CD4-positive, alpha-beta T cell (primary cell): Measurements from ENCODE around the gene KCTD16. TPM values are rescaled to one million over a fixed set of nuclear protein-coding genes. Genes with fewer than 3 reads are reported as not detected.

Experiments used
- ATAC-seq: fragments of 200-7000 bp; cut with Tn5 transposase; one replicate; pipeline ENCODE4 v1.10.0; 2022; ENCODE audit warnings: mild to moderate bottlenecking; ENCODE audit not compliant: poor library complexity
- CTCF ChIA-PET: fragments of 350-600 bp; sonication (Branson Sonifier 250); formaldehyde crosslinking; loops from one replicate; lab custom pipeline; 2021; ENCODE audit warnings: antibody characterized with exemption, inconsistent platforms; lab: Charles Lee
- POLR2A ChIA-PET: fragments of 350-600 bp; sonication (Branson Sonifier 250); formaldehyde crosslinking; loops from one replicate; lab custom pipeline; 2021; ENCODE audit warnings: antibody characterized with exemption, inconsistent platforms; lab: Charles Lee
- DNase-seq, 14 experiments: peaks; one replicate each; pipeline ENCODE4 v3.0.0-alpha.2; 2013 to 2020; ENCODE audit warnings: mixed read lengths in 2 of 14
- H3K27ac ChIP-seq, 2 donors: one replicate each; pipeline versions ENCODE4 v1.5.1 to v1.7.0; 2013; ENCODE audit warnings: low read length in 2 of 2, low read depth in 1 of 2, mild to moderate bottlenecking in 1 of 2
- H3K27me3 ChIP-seq, 2 experiments: 1 replicate in 1 of 2; 2 replicates in 1 of 2; pipeline versions ENCODE4 v1.6.1 to v1.7.0; 2013; ENCODE audit warnings: low read length in 2 of 2, control low read depth in 1 of 2, mild to moderate bottlenecking in 1 of 2, moderate library complexity in 1 of 2; ENCODE audit not compliant: insufficient read depth in 2 of 2, control insufficient read depth in 1 of 2
- H3K36me3 ChIP-seq: one replicate; pipeline ENCODE4 v1.6.1; 2013; ENCODE audit warnings: low read length, control low read depth; ENCODE audit not compliant: insufficient read depth
- H3K4me1 ChIP-seq: one replicate; pipeline ENCODE4 v1.6.1; 2013; ENCODE audit warnings: low read length, control low read depth; ENCODE audit not compliant: insufficient read depth
- H3K4me3 ChIP-seq: one replicate; pipeline ENCODE4 v1.5.1; 2013; ENCODE audit warnings: mild to moderate bottlenecking, low read length, moderate library complexity
- H3K9me3 ChIP-seq, 2 experiments: 1 replicate in 1 of 2; 2 replicates in 1 of 2; pipeline versions ENCODE4 v1.6.1 to v1.7.0; 2013; ENCODE audit warnings: low read length in 2 of 2, mild to moderate bottlenecking in 2 of 2, control low read depth in 1 of 2, moderate library complexity in 1 of 2; ENCODE audit not compliant: control insufficient read depth in 1 of 2, insufficient read depth in 1 of 2
- H3K27ac Mint-ChIP-seq: one replicate; pipeline ENCODE4 v1.8.0; 2020; ENCODE audit warnings: mixed read lengths
- H3K27me3 Mint-ChIP-seq: one replicate; pipeline ENCODE4 v1.8.0; 2021; ENCODE audit warnings: mixed read lengths
- H3K36me3 Mint-ChIP-seq: one replicate; pipeline ENCODE4 v1.8.0; 2021; ENCODE audit warnings: low read depth, mixed read lengths
- H3K4me1 Mint-ChIP-seq: one replicate; pipeline ENCODE4 v1.8.0; 2021; ENCODE audit warnings: low read depth, mixed read lengths
- H3K4me3 Mint-ChIP-seq: one replicate; pipeline ENCODE4 v1.8.0; 2020; ENCODE audit warnings: mild to moderate bottlenecking, mixed read lengths
- H3K9me3 Mint-ChIP-seq: one replicate; pipeline ENCODE4 v1.8.0; 2020; ENCODE audit warnings: mixed read lengths
- CTCF ChIP-seq: fragments of 200-600 bp; IDR thresholded peaks from one replicate; pipeline ENCODE4 v1.8.0; 2022; ENCODE audit warnings: antibody characterized with exemption, mild to moderate bottlenecking
- intact Hi-C, 2 experiments: fragments of 100-400 bp; cut with DNase I in 1 of 2; cut with micrococcal nuclease in 1 of 2; formaldehyde crosslinking; loops; one replicate each; pipeline versions ENCODE4 v1.15.1 to v1.9.0; 2023 to 2025; cut with DNase I, micrococcal nuclease
- total RNA-seq, 174 experiments: library from RNA in 2 of 174; stranded (reverse) in 2 of 174; gene quantifications; one replicate each; pipeline ENCODE4 v1.2.3 and lab custom pipeline; 2021 to 2026

KCTD16 gene
- total RNA-seq, 2 experiments from 2014 or later = not detected

GRCh38 chr5:144292029-144292428, 121.4 kb downstream of the KCTD16 start:
- no peak for TF ChIP-seq CTCF
- no peak overlapping the region for H3K27ac Mint-ChIP-seq
- H3K4me1 Mint-ChIP-seq = no peaks in the 10 kb centered on the region
- H3K4me3 Mint-ChIP-seq = no peak overlapping the region
- intact Hi-C loops = no loop called here
- Histone ChIP-seq H3K27ac (no peak overlapping the region), H3K27me3 (no peaks in the 10 kb centered on the region), H3K9me3 (no peaks in the 10 kb centered on the region), H3K4me1 (no peaks in the 10 kb centered on the region), H3K4me3 (no peak overlapping the region), H3K36me3 (no peaks in the 10 kb centered on the region)
- ATAC-seq (no peak), DNase-seq (no peak)
- no peaks in the 10 kb centered on the region for H3K36me3 Mint-ChIP-seq
- ChIA-PET CTCF (no interaction called here), POLR2A (no interaction called here)
- H3K9me3 Mint-ChIP-seq = no peaks in the 10 kb centered on the region
- peaks cover 19% of the 10 kb centered on the region for H3K27me3 Mint-ChIP-seq

GRCh38 chr5:144295284-144295683, 124.6 kb downstream of the KCTD16 start:
- Mint-ChIP-seq H3K27me3 (peaks cover 23% of the 10 kb centered on the region), H3K4me3 (no peak overlapping the region), H3K36me3 (no peaks in the 10 kb centered on the region), H3K4me1 (no peaks in the 10 kb centered on the region), H3K27ac (no peak overlapping the region), H3K9me3 (no peaks in the 10 kb centered on the region)
- H3K4me3 ChIP-seq = no peak overlapping the region
- no peak for DNase-seq
- intact Hi-C loops = no loop called here
- POLR2A ChIA-PET = no interaction called here
- H3K4me1 ChIP-seq = no peaks in the 10 kb centered on the region
- no peaks in the 10 kb centered on the region for H3K36me3 ChIP-seq
- H3K27me3 ChIP-seq = no peaks in the 10 kb centered on the region
- H3K9me3 ChIP-seq = peaks cover 0 to 4% of the 10 kb centered on the region in 2 experiments
- ATAC-seq = no peak
- TF ChIP-seq CTCF = no peak
- H3K27ac ChIP-seq = no peak overlapping the region
- CTCF ChIA-PET = no interaction called here

DNA sequence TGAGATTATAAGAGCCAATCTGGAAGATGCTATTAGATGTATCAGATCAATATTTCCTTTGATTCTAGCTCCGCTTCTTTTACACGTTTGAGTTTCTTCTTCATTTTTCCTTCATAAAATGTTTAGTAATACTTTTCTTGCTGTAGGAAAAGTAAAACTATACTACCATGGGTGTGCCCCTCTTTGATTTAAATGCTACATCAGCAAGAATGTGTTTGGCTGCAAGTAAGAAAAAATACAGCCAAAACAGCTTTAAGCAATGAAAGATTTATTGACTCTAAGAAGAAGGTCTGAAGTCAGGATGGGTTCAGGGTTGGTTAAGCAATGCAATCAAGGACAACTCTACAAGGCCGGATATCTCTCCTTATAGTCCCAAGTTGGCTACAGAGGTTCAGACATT, 126.4 kb downstream of the KCTD16 start:
- CTCF ChIA-PET = no interaction called here
- H3K27ac Mint-ChIP-seq = no peak overlapping the region
- Histone ChIP-seq H3K9me3 (peaks cover 0 to 4% of the 10 kb centered on the region in 2 experiments), H3K4me1 (no peaks in the 10 kb centered on the region), H3K4me3 (no peak overlapping the region), H3K27ac (no peak overlapping the region), H3K27me3 (no peaks in the 10 kb centered on the region), H3K36me3 (no peaks in the 10 kb centered on the region)
- no peak for TF ChIP-seq CTCF
- no peaks in the 10 kb centered on the region for H3K9me3 Mint-ChIP-seq
- no peak for DNase-seq
- H3K27me3 Mint-ChIP-seq = peaks cover 21% of the 10 kb centered on the region
- no peaks in the 10 kb centered on the region for H3K36me3 Mint-ChIP-seq
- H3K4me3 Mint-ChIP-seq = no peak overlapping the region
- no peaks in the 10 kb centered on the region for H3K4me1 Mint-ChIP-seq
- no peak for ATAC-seq
- POLR2A ChIA-PET = no interaction called here
- intact Hi-C loops = no loop called here
